Mucosa of descending colon (tissue), 3 donors: ENCODE results near the gene ZNF385A. TPM values are rescaled to one million over a fixed set of nuclear protein-coding genes. Genes with fewer than 3 reads are reported as not detected.
"Not testable (repeated sequence)": the region's sequence is repeated elsewhere in the genome, so short reads cannot be mapped to it uniquely, and the experiment has no call there.

Source experiments
- ATAC-seq: fragments of 200-7000 bp; cut with Tn5 transposase; one replicate; pipeline ENCODE4 v1.9.1; 2020; ENCODE audit warnings: mild to moderate bottlenecking, moderate library complexity
- DNase-seq, 3 donors: peaks; one replicate each; pipeline ENCODE4 v3.0.0-alpha.2; 2020
- H3K36me3 ChIP-seq: fragments of 200-600 bp; one replicate; pipeline ENCODE4 v1.8.0; 2021; ENCODE audit warnings: low read depth, mild to moderate bottlenecking
- H3K4me1 ChIP-seq: fragments of 200-600 bp; one replicate; pipeline ENCODE4 v1.8.0; 2021; ENCODE audit warnings: low read depth, mild to moderate bottlenecking
- H3K4me3 ChIP-seq: fragments of 200-600 bp; one replicate; pipeline ENCODE4 v1.8.0; 2021; ENCODE audit warnings: mild to moderate bottlenecking
- H3K9me3 ChIP-seq: fragments of 200-600 bp; one replicate; pipeline ENCODE4 v1.8.0; 2021; ENCODE audit warnings: mild to moderate bottlenecking
- CTCF ChIP-seq: fragments of 200-600 bp; IDR thresholded peaks from one replicate; pipeline ENCODE4 v1.8.0; 2022; ENCODE audit warnings: antibody characterized with exemption, mild to moderate bottlenecking
- intact Hi-C, 2 donors: fragments of 100-400 bp; cut with DNase I in 1 of 2; cut with micrococcal nuclease in 1 of 2; formaldehyde crosslinking; loops; one replicate each; pipeline versions ENCODE4 v1.11.0 to v1.11.1; 2022; cut with DNase I, micrococcal nuclease
- microRNA-seq: library from miRNA; unstranded; fragments of <30 nt; microRNA quantifications from one replicate; pipeline ENCODE4, GENCODE V29; 2019
- total RNA-seq, 3 donors: library from RNA; stranded (reverse); fragmentation: NEBNext Ultra II Directional in 2 of 3; extraction: Animal tissue kit (Norgen Biotek cat#: 25700) in 2 of 3; gene quantifications; one replicate each; pipeline versions ENCODE4 v1.2.1 to v1.2.4, GENCODE V29; 2021 to 2023
- donor health status: DM: no; HTN: no; CAD: no; lungs with moderate emphysema.
- donor health status: DM: no; HTN: no; CAD: no.
- donor health status: DM: no; HTN: yes; CAD: no.

Gene ZNF385A
- total RNA-seq, 3 donors from 2014 or later = 3.5 to 15.0 (median 10.4) TPM

- Histone ChIP-seq H3K4me1 (peaks cover 36% of the 10 kb centered on the region), H3K4me3 (no peak overlapping the region), H3K36me3 (no peaks in the 10 kb centered on the region), H3K9me3 (no peaks in the 10 kb centered on the region)
- ATAC-seq (no peak), DNase-seq (no peak)
- TF ChIP-seq CTCF = no peak
- intact Hi-C loops = no loop called here
Measured at GRCh38 chr12:54328595-54329337, 55.8 kb downstream of the ZNF385A start.

- H3K9me3 ChIP-seq, H3K36me3 ChIP-seq, ATAC-seq, intact Hi-C loops, DNase-seq: not testable (repeated sequence)
- Histone ChIP-seq H3K4me1 (peaks cover 28% of the 10 kb centered on the region), H3K4me3 (peak overlapping the region; percentile 63)
Measured at GRCh38 chr12:54325442-54326109, 59.0 kb downstream of the ZNF385A start.

GRCh38 chr12:54324617-54325441, 59.7 kb downstream of the ZNF385A start, which contains the start of gene COPZ1:
Gene COPZ1 (plus strand): TSS chr12:54325131. CDS start chr12:54325164, 33 bp downstream.
- peak; percentile 93 to 98 (median 96) for DNase-seq
- intact Hi-C loops = no loop called here
- H3K36me3 ChIP-seq = no peaks in the 10 kb centered on the region
- ATAC-seq = peak; percentile 98
- no peaks in the 10 kb centered on the region for H3K9me3 ChIP-seq
- peaks cover 20% of the 10 kb centered on the region for H3K4me1 ChIP-seq
- H3K4me3 ChIP-seq = peak within 1 kb of the TSS; percentile 63
- peak; percentile 52 for TF ChIP-seq CTCF

- H3K4me1 ChIP-seq = peaks cover 11% of the 10 kb centered on the region
- intact Hi-C loops = no loop called here
- ATAC-seq (no peak), DNase-seq (no peak)
- TF ChIP-seq CTCF = no peak
- H3K9me3 ChIP-seq = no peaks in the 10 kb centered on the region
- no peaks in the 10 kb centered on the region for H3K36me3 ChIP-seq
- H3K4me3 ChIP-seq = no peak overlapping the region
Measured at GRCh38 chr12:54321363-54321762, 63.2 kb downstream of the ZNF385A start.

Small RNA genes within 50 kb of the gene (microRNA-seq; reads per million reads assigned to microRNA genes)
- gene MIR148B = 212 reads per million, percentile 70 among the genes with 10 or more reads in this experiment

Other genes with a start within 250 kb of the ZNF385A start
- gene SMUG1, start 195.7 kb downstream of the ZNF385A start, total RNA-seq = 10 to 100 TPM; 26.2 to 39.4 (median 28.9) TPM
- 10 to 100 TPM; 37.1 to 56.9 (median 50.5) TPM for gene CBX5, start 104.6 kb downstream of the ZNF385A start, total RNA-seq
- gene HNRNPA1, start 104.0 kb downstream of the ZNF385A start, total RNA-seq = 100 to 1,000 TPM; 580 to 894 (median 610) TPM
- under 1 TPM in 2 of 3 donors, not detected in 1; 0.25 to 0.31 TPM for gene NFE2, start 83.7 kb downstream of the ZNF385A start, total RNA-seq
- gene COPZ1, start 59.6 kb downstream of the ZNF385A start, total RNA-seq = 100 to 1,000 TPM in 2 of 3 donors, 10 to 100 TPM in 1; 84.0 to 115 (median 104) TPM
- gene GPR84, start 20.2 kb downstream of the ZNF385A start, total RNA-seq = 1 to 10 TPM in 1 of 3 donors, under 1 TPM in 1, not detected in 1; 0.60 to 1.7 TPM
- 100 to 1,000 TPM in 1 of 3 donors, 10 to 100 TPM in 1, 1 to 10 TPM in 1; 8.0 to 201 (median 61.8) TPM for gene ITGA5, start 34.5 kb upstream of the ZNF385A start, total RNA-seq
- gene GTSF1, start 88.9 kb upstream of the ZNF385A start, total RNA-seq = not detected
- gene NCKAP1L, start 113.0 kb upstream of the ZNF385A start, total RNA-seq = 10 to 100 TPM in 2 of 3 donors, 1 to 10 TPM in 1; 7.1 to 21.2 (median 20.1) TPM
- 1 to 10 TPM in 2 of 3 donors, under 1 TPM in 1; 0.35 to 4.0 (median 2.2) TPM for gene PDE1B, start 164.9 kb upstream of the ZNF385A start, total RNA-seq
- 10 to 100 TPM in 1 of 3 donors, under 1 TPM in 2; 0.52 to 30.0 (median 0.75) TPM for gene PPP1R1A, start 203.9 kb upstream of the ZNF385A start, total RNA-seq